HG03469 (cell line): Measurements from ENCODE around the gene HMX3.

Source experiments
- ATAC-seq: cut with Tn5 transposase; IDR thresholded peaks from one replicate; pipeline ENCODE4 v1.9.1; 2021; ENCODE audit warnings: mild to moderate bottlenecking, moderate library complexity, moderate number of reproducible peaks; ENCODE audit not compliant: unreplicated experiment

The HMX3 gene

GRCh38 chr10:123134343-123134914, 1.3 kb upstream of the HMX3 start:
- ATAC-seq: no peak

- no peak for ATAC-seq
These were observed 805 bp upstream of the HMX3 start for GRCh38 chr10:123134915-123135414.

- no peak for ATAC-seq
These were observed 543 bp downstream of the HMX3 start for GRCh38 chr10:123136221-123136805.

GRCh38 chr10:123136806-123137642, 1.3 kb downstream of the HMX3 start:
- ATAC-seq: no peak

- no peak for ATAC-seq
These were observed 3.4 kb downstream of the HMX3 start for GRCh38 chr10:123139165-123139520.

GRCh38 chr10:123139521-123140163, 3.9 kb downstream of the HMX3 start:
- ATAC-seq: no peak

- no peak for ATAC-seq
These were observed 4.6 kb downstream of the HMX3 start for GRCh38 chr10:123140164-123140982.

GRCh38 chr10:123140983-123141390, 5.2 kb downstream of the HMX3 start:
- ATAC-seq: no peak

- ATAC-seq: no peak
These were observed 6.3 kb downstream of the HMX3 start for GRCh38 chr10:123141791-123142700.

GRCh38 chr10:123142701-123143161, 7.0 kb downstream of the HMX3 start:
- no peak for ATAC-seq

GRCh38 chr10:123143162-123143824, 7.5 kb downstream of the HMX3 start:
- ATAC-seq: no peak

GRCh38 chr10:123143825-123144168, 8.0 kb downstream of the HMX3 start:
- no peak for ATAC-seq

GRCh38 chr10:123144697-123145541, 9.1 kb downstream of the HMX3 start:
- no peak for ATAC-seq

GRCh38 chr10:123145542-123146012, 9.8 kb downstream of the HMX3 start:
- ATAC-seq: no peak

- no peak for ATAC-seq
These were observed 10.5 kb downstream of the HMX3 start for GRCh38 chr10:123146013-123146893.

- ATAC-seq: no peak
These were observed 11.3 kb downstream of the HMX3 start for GRCh38 chr10:123146894-123147634.
